Esophagus muscularis mucosa (tissue), 4 donors: ENCODE results near the gene KCNQ1. TPM values are rescaled to one million over a fixed set of nuclear protein-coding genes. Genes with fewer than 3 reads are reported as not detected.

Experiments used
- DNase-seq: peaks from one replicate; pipeline ENCODE4 v3.0.0-alpha.2; 2017; ENCODE audit errors: extremely low spot score
- H3K27ac ChIP-seq, 4 donors: fragments of 200-600 bp; sonication (generic); replicated peaks in 1 of 4; 1 replicate in 3 of 4; 2 replicates in 1 of 4; pipeline ENCODE4 v1.5.1; 2016 to 2019; ENCODE audit warnings: mild to moderate bottlenecking in 1 of 4
- H3K27me3 ChIP-seq, 4 donors: fragments of 200-600 bp; sonication (generic); one replicate each; pipeline versions ENCODE4 v1.5.1 to v1.6.0; 2016 to 2019
- H3K36me3 ChIP-seq, 4 donors: fragments of 200-600 bp; sonication (generic); one replicate each; pipeline ENCODE4 v1.5.1; 2016 to 2019
- H3K4me1 ChIP-seq, 4 donors: fragments of 200-600 bp; sonication (generic); one replicate each; pipeline ENCODE4 v1.5.1; 2016 to 2019
- H3K4me3 ChIP-seq, 4 donors: fragments of 200-600 bp; sonication (generic); 1 replicate in 2 of 4; 2 replicates in 2 of 4; pipeline ENCODE4 v1.5.1; 2016 to 2019; ENCODE audit warnings: mild to moderate bottlenecking in 4 of 4, moderate library complexity in 1 of 4
- H3K9me3 ChIP-seq, 4 donors: fragments of 200-600 bp; sonication (generic); 1 replicate in 3 of 4; 2 replicates in 1 of 4; pipeline ENCODE4 v1.5.1; 2016 to 2019
- EP300 ChIP-seq: sonication (generic); formaldehyde crosslinking; IDR thresholded peaks from one replicate; pipeline ENCODE4 v1.6.1; 2017; ENCODE audit warnings: antibody characterized with exemption
- POLR2A ChIP-seq: fragments of 450-650 bp; IDR thresholded peaks from one replicate; pipeline ENCODE4 v1.6.1; 2017; ENCODE audit warnings: antibody characterized with exemption, moderate library complexity, mild to moderate bottlenecking, low read depth
- POLR2AphosphoS5 ChIP-seq, 2 donors: sonication (generic); formaldehyde crosslinking; IDR thresholded peaks; one replicate each; pipeline ENCODE4 v1.6.1; 2017; ENCODE audit warnings: antibody characterized with exemption in 2 of 2
- WGBS: methylation state at CpG from one replicate; pipeline ENCODE4 v1.1.5; 2018; 5-methylcytosine and 5-hydroxymethylcytosine counted together
- intact Hi-C: fragments of 100-400 bp; cut with DNase I; formaldehyde crosslinking; loops from one replicate; pipeline ENCODE4 v1.15.1; 2023
- total RNA-seq, 4 donors: library from RNA; depleted of rRNA; stranded (reverse); fragments of >200 nt; gene quantifications; one replicate each; pipeline versions ENCODE4 v1.1.0 to v1.2.1, GENCODE V29; 2016
- TF ChIP-seq, protein P1 (sequence below), 3 experiments: fragments of 200-600 bp in 2 of 3; fragments of 450-650 bp in 1 of 3; sonication (generic) in 2 of 3; IDR thresholded peaks; one replicate each; pipeline ENCODE4 v1.5.1; 2017 to 2019; ENCODE audit warnings: antibody characterized with exemption in 3 of 3, mild to moderate bottlenecking in 2 of 3, moderate library complexity in 1 of 3

The KCNQ1 gene
- total RNA-seq, 4 donors from 2014 or later, result 2.1 to 5.9 (median 4.3) TPM

- no peaks in the 10 kb centered on the region for H3K36me3 ChIP-seq
- peak; percentile 75 for DNase-seq
- TF ChIP-seq, protein P1, sequence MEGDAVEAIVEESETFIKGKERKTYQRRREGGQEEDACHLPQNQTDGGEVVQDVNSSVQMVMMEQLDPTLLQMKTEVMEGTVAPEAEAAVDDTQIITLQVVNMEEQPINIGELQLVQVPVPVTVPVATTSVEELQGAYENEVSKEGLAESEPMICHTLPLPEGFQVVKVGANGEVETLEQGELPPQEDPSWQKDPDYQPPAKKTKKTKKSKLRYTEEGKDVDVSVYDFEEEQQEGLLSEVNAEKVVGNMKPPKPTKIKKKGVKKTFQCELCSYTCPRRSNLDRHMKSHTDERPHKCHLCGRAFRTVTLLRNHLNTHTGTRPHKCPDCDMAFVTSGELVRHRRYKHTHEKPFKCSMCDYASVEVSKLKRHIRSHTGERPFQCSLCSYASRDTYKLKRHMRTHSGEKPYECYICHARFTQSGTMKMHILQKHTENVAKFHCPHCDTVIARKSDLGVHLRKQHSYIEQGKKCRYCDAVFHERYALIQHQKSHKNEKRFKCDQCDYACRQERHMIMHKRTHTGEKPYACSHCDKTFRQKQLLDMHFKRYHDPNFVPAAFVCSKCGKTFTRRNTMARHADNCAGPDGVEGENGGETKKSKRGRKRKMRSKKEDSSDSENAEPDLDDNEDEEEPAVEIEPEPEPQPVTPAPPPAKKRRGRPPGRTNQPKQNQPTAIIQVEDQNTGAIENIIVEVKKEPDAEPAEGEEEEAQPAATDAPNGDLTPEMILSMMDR (IDR thresholded peaks at IDR 0.05), result no peak
- TF ChIP-seq POLR2A (no peak), POLR2AphosphoS5 (IDR thresholded peaks at IDR 0.05) (no peak), EP300 (no peak)
- no peak overlapping the region for H3K27ac ChIP-seq
- no peaks in the 10 kb centered on the region for H3K4me1 ChIP-seq
- 88% methylated on average over 6 of the region's 6 CpGs for WGBS
- intact Hi-C loops, result no loop called here
- no peaks in the 10 kb centered on the region for H3K27me3 ChIP-seq
- H3K9me3 ChIP-seq, result peaks cover 0 to 66% (median 26%) of the 10 kb centered on the region in 4 donors
- H3K4me3 ChIP-seq, result no peak overlapping the region
Measured at GRCh38 chr11:2655016-2655719, 210.4 kb downstream of the KCNQ1 start.

GRCh38 chr11:2655834-2656622 is 211.2 kb downstream of the KCNQ1 start:
- H3K36me3 ChIP-seq, result no peaks in the 10 kb centered on the region
- peaks cover 0 to 66% (median 25%) of the 10 kb centered on the region in 4 donors for H3K9me3 ChIP-seq
- no peak overlapping the region for H3K27ac ChIP-seq
- no peaks in the 10 kb centered on the region for H3K27me3 ChIP-seq
- no peak overlapping the region for H3K4me3 ChIP-seq
- 77% methylated on average over 6 of the region's 6 CpGs for WGBS
- intact Hi-C loops, result no loop called here
- TF ChIP-seq POLR2A (no peak), EP300 (no peak), POLR2AphosphoS5 (IDR thresholded peaks at IDR 0.05) (no peak)
- TF ChIP-seq, protein P1 (IDR thresholded peaks at IDR 0.05), result no peak
- peak; percentile 68 for DNase-seq
- no peaks in the 10 kb centered on the region for H3K4me1 ChIP-seq

DNA sequence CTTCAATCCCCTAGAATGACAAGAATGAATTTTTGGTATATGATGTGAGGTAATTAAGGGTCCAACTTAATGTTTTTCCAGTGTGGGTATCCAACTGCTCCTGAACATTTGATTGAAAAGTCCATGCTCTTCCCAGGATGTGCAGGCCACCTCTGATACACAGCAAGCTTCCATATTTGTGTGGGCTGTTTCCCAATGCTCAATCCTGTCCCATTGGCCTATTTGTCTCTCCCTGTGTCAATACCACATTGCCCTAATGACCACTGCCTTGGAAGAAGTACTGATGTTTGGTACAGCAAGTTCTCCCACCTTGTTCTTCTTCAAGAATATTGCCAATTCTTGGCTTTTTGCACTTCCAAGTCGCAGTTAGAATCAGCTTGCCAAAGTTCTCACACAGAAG is 212.1 kb downstream of the KCNQ1 start:
- DNase-seq, result peak; percentile 34
- Histone ChIP-seq H3K27ac (no peak overlapping the region), H3K4me1 (no peaks in the 10 kb centered on the region), H3K9me3 (peaks cover 0 to 64% (median 23%) of the 10 kb centered on the region in 4 donors), H3K36me3 (no peaks in the 10 kb centered on the region), H3K27me3 (no peaks in the 10 kb centered on the region), H3K4me3 (no peak overlapping the region)
- no peak for TF ChIP-seq EP300
- TF ChIP-seq POLR2AphosphoS5 (IDR thresholded peaks at IDR 0.05), result no peak
- 92% methylated on average over 1 of the region's 1 CpG for WGBS
- intact Hi-C loops, result no loop called here

GRCh38 chr11:2657697-2658284 is 213.0 kb downstream of the KCNQ1 start:
- DNase-seq, result peak; percentile 34
- 93% methylated on average over 8 of the region's 8 CpGs for WGBS
- Histone ChIP-seq H3K27ac (no peak overlapping the region), H3K4me1 (no peaks in the 10 kb centered on the region), H3K36me3 (no peaks in the 10 kb centered on the region), H3K4me3 (no peak overlapping the region), H3K27me3 (no peaks in the 10 kb centered on the region), H3K9me3 (peaks cover 0 to 57% (median 19%) of the 10 kb centered on the region in 4 donors)
- TF ChIP-seq POLR2AphosphoS5 (IDR thresholded peaks at IDR 0.05) (no peak), EP300 (no peak), POLR2A (no peak)
- TF ChIP-seq, protein P1 (IDR thresholded peaks at IDR 0.05), result no peak
- intact Hi-C loops, result no loop called here
